ENCODE data around the gene C11orf16.

The C11orf16 gene

GRCh38 chr11:8934742-8935488 lies 2.2 kb upstream of the C11orf16 start:
- TF ChIP-seq, protein P1, sequence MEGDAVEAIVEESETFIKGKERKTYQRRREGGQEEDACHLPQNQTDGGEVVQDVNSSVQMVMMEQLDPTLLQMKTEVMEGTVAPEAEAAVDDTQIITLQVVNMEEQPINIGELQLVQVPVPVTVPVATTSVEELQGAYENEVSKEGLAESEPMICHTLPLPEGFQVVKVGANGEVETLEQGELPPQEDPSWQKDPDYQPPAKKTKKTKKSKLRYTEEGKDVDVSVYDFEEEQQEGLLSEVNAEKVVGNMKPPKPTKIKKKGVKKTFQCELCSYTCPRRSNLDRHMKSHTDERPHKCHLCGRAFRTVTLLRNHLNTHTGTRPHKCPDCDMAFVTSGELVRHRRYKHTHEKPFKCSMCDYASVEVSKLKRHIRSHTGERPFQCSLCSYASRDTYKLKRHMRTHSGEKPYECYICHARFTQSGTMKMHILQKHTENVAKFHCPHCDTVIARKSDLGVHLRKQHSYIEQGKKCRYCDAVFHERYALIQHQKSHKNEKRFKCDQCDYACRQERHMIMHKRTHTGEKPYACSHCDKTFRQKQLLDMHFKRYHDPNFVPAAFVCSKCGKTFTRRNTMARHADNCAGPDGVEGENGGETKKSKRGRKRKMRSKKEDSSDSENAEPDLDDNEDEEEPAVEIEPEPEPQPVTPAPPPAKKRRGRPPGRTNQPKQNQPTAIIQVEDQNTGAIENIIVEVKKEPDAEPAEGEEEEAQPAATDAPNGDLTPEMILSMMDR (IDR thresholded peaks at IDR 0.05; ENCODE audit: borderline replicate concordance, insufficient read depth, low read depth, low read length): no peak
- H3K4me3 ChIP-seq (ENCODE audit: low read depth, low read length): no peak overlapping the region

- TF ChIP-seq, protein P1 (IDR thresholded peaks at IDR 0.05; ENCODE audit: borderline replicate concordance, insufficient read depth, low read depth, low read length): no peak
These were observed 1.2 kb upstream of the C11orf16 start for GRCh38 chr11:8933931-8934330.

DNA sequence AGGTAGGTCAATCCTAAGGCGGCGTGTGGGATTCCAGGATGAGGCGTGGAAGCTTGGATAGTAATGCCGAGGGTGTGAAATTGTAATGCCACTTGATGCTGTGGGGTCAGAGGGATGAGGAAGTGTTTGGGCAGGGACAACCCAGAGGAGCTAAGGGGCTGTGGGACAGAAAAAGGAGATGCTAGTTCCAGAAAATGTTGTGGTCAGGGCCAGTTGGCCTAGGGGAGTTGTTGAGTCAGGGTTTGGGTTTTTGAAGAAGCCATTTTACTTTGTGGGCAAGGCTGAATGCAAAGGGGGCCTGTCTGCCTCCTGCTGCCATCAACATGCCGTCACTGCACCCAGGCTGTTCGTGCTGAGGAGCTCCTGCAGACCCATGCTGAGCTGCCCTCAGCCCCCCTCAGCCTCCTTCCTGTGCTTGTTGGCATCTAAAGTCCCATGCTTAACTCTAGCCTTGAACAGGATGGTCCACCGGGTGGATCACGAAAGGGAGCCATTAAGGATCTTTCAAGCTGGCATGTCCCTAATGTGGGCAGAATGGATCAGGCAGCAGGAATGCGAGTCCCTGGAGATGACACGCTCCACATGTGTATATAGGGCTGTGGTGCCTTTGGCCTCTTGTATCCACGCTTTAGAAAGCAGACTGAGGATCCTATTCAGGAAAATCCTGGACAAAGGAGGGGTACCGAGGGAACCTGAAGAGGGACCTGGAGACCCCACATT lies 2.1 kb downstream of the C11orf16 start:
- TF ChIP-seq, protein P1 (IDR thresholded peaks at IDR 0.05; ENCODE audit: borderline replicate concordance, insufficient read depth, low read depth, low read length): no peak
- no peak overlapping the region for H3K4me3 ChIP-seq (ENCODE audit: low read depth, low read length)

More at GRCh38 chr11:8933931-8934330, 1.2 kb upstream of the C11orf16 start:
- no peak overlapping the region for H3K4me3 ChIP-seq (ENCODE audit: low read depth, low read length)

GRCh38 chr11:8928981-8929615 lies 3.6 kb downstream of the C11orf16 start:
- no peak overlapping the region for H3K4me3 ChIP-seq (ENCODE audit: low read depth, low read length)
- TF ChIP-seq, protein P1 (IDR thresholded peaks at IDR 0.05; ENCODE audit: borderline replicate concordance, insufficient read depth, low read depth, low read length): no peak

DNA sequence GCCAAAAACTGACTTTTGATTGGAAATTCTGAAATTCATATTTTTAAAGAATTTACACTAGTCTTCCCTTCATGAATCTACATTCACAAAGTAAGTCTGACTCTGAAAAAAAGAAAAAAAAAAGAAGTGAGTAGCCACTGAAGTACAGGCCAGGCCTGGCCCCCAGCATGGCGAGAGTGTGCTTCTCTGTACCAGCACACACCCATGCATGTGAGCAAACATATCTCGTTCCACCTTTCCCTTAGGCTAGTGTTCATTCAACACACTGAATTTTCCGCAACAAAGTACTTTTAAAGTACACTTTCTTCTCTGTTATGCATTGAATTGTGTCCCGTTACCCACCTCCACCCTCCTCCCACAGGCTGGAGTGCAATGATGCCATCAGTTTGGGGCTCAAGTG lies 4.5 kb downstream of the C11orf16 start:
- TF ChIP-seq, protein P1 (IDR thresholded peaks at IDR 0.05; ENCODE audit: borderline replicate concordance, insufficient read depth, low read depth, low read length): no peak
- no peak overlapping the region for H3K4me3 ChIP-seq (ENCODE audit: low read depth, low read length)

DNA sequence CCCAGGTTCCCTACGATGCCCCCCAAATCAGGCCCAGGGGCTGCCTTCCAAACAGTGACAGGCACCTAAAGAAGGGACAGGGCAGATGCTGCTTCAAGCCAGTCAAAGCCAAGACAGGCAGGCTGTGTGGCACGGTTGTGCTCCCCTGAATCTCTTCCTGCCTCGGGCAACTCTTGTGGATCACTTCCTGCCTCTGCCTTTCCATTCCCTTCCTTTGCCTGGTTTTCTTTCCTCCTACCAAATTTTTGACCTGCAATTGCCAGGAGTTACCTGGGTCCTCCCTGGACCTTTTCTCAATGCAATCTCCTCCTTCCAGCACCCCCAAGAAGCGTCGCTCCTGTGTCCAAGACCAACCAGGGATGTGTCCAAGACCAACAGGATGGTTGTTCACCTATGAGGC lies 5.5 kb downstream of the C11orf16 start:
- H3K4me3 ChIP-seq (ENCODE audit: low read depth, low read length): no peak overlapping the region
- TF ChIP-seq, protein P1 (IDR thresholded peaks at IDR 0.05; ENCODE audit: borderline replicate concordance, insufficient read depth, low read depth, low read length): no peak

All from GM12875 (cell line).